ENCODE data around the gene DSTN. TPM values are rescaled to one million over a fixed set of nuclear protein-coding genes. Genes with fewer than 3 reads are reported as not detected.

Gene DSTN
- total and polyA plus RNA-seq, 9 of the 15 experiments (the other 6 are each of a cell fraction or from before 2014, with no cell fraction given), result 25.7 to 88.3 (median 61.0) TPM

DNA sequence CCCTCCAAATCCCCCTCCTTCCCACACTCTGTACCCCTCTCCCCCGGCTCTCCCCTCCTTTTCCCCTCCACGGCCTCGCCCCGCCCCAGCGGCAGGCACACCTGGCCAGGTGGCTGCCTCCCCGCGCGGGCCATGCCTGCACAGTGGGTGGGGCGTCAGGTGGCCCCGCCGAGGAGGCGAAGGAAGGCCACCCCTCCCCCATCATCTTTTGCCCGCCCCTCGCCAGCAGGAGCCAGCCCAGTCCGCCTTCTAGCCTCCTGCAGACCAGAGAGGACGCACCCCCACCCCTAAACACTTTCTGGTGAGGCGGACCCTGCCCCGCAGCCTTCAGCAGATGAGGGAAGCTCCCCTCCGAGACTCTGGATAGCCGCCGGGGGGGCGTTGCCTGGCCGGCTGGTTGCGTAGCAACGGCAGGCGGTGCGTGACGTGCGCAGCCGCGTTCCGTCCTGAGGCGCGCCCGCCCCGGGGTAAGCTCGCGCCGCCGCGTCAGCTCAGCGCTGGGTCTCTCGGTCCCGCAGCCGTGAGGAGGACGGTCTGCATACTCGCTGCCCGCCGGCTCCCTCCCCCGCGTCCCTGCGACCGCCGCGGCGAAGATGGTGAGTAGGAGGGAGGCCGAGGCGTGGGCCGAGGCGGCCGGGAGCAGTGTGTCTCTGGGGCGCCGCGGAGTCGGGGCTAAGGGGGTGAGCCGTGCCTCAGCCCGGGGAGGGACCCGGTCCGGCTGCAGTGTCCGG is at the start of gene DSTN (continued):
- TF ChIP-seq, protein P1, sequence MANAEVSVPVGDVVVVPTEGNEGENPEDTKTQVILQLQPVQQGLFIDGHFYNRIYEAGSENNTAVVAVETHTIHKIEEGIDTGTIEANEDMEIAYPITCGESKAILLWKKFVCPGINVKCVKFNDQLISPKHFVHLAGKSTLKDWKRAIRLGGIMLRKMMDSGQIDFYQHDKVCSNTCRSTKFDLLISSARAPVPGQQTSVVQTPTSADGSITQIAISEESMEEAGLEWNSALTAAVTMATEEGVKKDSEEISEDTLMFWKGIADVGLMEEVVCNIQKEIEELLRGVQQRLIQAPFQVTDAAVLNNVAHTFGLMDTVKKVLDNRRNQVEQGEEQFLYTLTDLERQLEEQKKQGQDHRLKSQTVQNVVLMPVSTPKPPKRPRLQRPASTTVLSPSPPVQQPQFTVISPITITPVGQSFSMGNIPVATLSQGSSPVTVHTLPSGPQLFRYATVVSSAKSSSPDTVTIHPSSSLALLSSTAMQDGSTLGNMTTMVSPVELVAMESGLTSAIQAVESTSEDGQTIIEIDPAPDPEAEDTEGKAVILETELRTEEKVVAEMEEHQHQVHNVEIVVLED (CRISPR knock-in tag; IDR thresholded peaks at IDR 0.05), result peak; percentile 80
- TF ChIP-seq RBFOX2 (IDR thresholded peaks at IDR 0.05; ENCODE audit: low read depth, low read length), result peak; percentile 84
- TF ChIP-seq MEIS2 (IDR thresholded peaks at IDR 0.05; ENCODE audit: partially characterized antibody), result peak; percentile 47
- no peak for TF ChIP-seq IFI16 (CRISPR knock-in tag; IDR thresholded peaks at IDR 0.05)
- peak in 2 of 3 experiments; percentile 14 to 36 for TF ChIP-seq YY1 (IDR thresholded peaks at IDR 0.05; ENCODE audit: borderline replicate concordance in 1 of 3, control insufficient read depth in 1 of 3, extremely low read depth in 1 of 3, insufficient read depth in 3 of 3, insufficient read length in 1 of 3, insufficient replicate concordance in 2 of 3, low read depth in 1 of 3, low read length in 2 of 3)
- TF ChIP-seq POLR2G (IDR thresholded peaks at IDR 0.05; ENCODE audit: low read depth, low read length), result peak; percentile 88
- TF ChIP-seq, protein P2, sequence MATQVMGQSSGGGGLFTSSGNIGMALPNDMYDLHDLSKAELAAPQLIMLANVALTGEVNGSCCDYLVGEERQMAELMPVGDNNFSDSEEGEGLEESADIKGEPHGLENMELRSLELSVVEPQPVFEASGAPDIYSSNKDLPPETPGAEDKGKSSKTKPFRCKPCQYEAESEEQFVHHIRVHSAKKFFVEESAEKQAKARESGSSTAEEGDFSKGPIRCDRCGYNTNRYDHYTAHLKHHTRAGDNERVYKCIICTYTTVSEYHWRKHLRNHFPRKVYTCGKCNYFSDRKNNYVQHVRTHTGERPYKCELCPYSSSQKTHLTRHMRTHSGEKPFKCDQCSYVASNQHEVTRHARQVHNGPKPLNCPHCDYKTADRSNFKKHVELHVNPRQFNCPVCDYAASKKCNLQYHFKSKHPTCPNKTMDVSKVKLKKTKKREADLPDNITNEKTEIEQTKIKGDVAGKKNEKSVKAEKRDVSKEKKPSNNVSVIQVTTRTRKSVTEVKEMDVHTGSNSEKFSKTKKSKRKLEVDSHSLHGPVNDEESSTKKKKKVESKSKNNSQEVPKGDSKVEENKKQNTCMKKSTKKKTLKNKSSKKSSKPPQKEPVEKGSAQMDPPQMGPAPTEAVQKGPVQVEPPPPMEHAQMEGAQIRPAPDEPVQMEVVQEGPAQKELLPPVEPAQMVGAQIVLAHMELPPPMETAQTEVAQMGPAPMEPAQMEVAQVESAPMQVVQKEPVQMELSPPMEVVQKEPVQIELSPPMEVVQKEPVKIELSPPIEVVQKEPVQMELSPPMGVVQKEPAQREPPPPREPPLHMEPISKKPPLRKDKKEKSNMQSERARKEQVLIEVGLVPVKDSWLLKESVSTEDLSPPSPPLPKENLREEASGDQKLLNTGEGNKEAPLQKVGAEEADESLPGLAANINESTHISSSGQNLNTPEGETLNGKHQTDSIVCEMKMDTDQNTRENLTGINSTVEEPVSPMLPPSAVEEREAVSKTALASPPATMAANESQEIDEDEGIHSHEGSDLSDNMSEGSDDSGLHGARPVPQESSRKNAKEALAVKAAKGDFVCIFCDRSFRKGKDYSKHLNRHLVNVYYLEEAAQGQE (IDR thresholded peaks at IDR 0.05; ENCODE audit: borderline replicate concordance), result peak; percentile 38
- TF ChIP-seq, protein P2 (CRISPR knock-in tag; IDR thresholded peaks at IDR 0.05; ENCODE audit: low read depth), result no peak
- TF ChIP-seq ZNF830 (CRISPR knock-in tag; IDR thresholded peaks at IDR 0.05), result no peak
- TF ChIP-seq RB1 (IDR thresholded peaks at IDR 0.05; ENCODE audit: low read depth), result peak; percentile 7; the same call in 1 of the 2 replicates
- TF ChIP-seq MYBL2 (IDR thresholded peaks at IDR 0.05; ENCODE audit: low read depth), result no peak
- TF ChIP-seq MYBL2 (CRISPR knock-in tag; IDR thresholded peaks at IDR 0.05; ENCODE audit: borderline replicate concordance), result no peak
- TF ChIP-seq HNRNPLL (IDR thresholded peaks at IDR 0.05; ENCODE audit: low read depth, low read length, poor library complexity, severe bottlenecking), result peak; percentile 76
- TF ChIP-seq SUPT5H (IDR thresholded peaks at IDR 0.05), result peak; percentile 45; the same call in 1 of the 2 replicates
